ENCODE measurements around the gene RASA1.
A peak's percentile ranks its signal among the peaks of the same experiment; 100 is the strongest.

RASA1 gene

DNA sequence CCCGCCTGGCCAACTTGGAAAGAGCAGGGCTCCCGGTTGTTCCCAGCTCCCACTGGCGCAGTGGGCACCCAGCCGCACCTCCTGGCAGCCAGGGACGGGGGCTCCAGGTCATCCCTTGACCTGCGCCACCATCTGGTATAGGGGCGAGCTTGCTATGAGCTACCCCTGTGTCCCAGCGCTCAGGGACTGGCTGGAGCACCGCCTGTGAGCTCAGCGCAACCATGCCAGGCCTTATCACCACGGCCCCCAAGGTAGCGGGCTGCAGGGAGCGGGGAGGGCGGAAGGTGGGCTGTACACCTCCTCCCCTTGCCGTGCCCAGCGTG lies 15.4 kb upstream of the RASA1 start:
- peaks cover 12% of the 10 kb centered on the region for H3K4me1 ChIP-seq (ENCODE audit: insufficient read depth, low read length, severe bottlenecking)
- no peak overlapping the region for H3K4me2 ChIP-seq (ENCODE audit: low read length)
- H3F3A ChIP-seq (ENCODE audit: insufficient read depth, low read length) = no peaks in the 10 kb centered on the region
- H3K9me2 ChIP-seq (ENCODE audit: low read depth, low read length) = no peaks in the 10 kb centered on the region
- no peaks in the 10 kb centered on the region for H4K20me1 ChIP-seq (ENCODE audit: insufficient read depth, low read length)
- H3K9me3 ChIP-seq (ENCODE audit: low read length) = no peaks in the 10 kb centered on the region
- no peak overlapping the region for H3K9ac ChIP-seq (ENCODE audit: low read length)
- no peak overlapping the region for H3K27ac ChIP-seq (ENCODE audit: low read depth, low read length, poor library complexity, severe bottlenecking)
- no peaks in the 10 kb centered on the region for H3K79me2 ChIP-seq (ENCODE audit: insufficient read depth, low read length)
- no peaks in the 10 kb centered on the region for H3K27me3 ChIP-seq (ENCODE audit: insufficient read depth, low read length)
- no peak overlapping the region for H3K4me3 ChIP-seq (ENCODE audit: low read depth, low read length, poor library complexity, severe bottlenecking)
- H3K36me3 ChIP-seq (ENCODE audit: insufficient read depth, low read length) = no peaks in the 10 kb centered on the region
- TF ChIP-seq, protein P1, sequence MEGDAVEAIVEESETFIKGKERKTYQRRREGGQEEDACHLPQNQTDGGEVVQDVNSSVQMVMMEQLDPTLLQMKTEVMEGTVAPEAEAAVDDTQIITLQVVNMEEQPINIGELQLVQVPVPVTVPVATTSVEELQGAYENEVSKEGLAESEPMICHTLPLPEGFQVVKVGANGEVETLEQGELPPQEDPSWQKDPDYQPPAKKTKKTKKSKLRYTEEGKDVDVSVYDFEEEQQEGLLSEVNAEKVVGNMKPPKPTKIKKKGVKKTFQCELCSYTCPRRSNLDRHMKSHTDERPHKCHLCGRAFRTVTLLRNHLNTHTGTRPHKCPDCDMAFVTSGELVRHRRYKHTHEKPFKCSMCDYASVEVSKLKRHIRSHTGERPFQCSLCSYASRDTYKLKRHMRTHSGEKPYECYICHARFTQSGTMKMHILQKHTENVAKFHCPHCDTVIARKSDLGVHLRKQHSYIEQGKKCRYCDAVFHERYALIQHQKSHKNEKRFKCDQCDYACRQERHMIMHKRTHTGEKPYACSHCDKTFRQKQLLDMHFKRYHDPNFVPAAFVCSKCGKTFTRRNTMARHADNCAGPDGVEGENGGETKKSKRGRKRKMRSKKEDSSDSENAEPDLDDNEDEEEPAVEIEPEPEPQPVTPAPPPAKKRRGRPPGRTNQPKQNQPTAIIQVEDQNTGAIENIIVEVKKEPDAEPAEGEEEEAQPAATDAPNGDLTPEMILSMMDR (IDR thresholded peaks at IDR 0.05; ENCODE audit: low read length) = no peak
- no peak for TF ChIP-seq EZH2 (IDR thresholded peaks at IDR 0.05; ENCODE audit: borderline replicate concordance, low read length)
- no peak overlapping the region for H2AFZ ChIP-seq (ENCODE audit: low read length)

- Histone ChIP-seq H3K36me3 (ENCODE audit: insufficient read depth, low read length) (no peaks in the 10 kb centered on the region), H4K20me1 (ENCODE audit: insufficient read depth, low read length) (no peaks in the 10 kb centered on the region), H3K79me2 (ENCODE audit: insufficient read depth, low read length) (no peaks in the 10 kb centered on the region), H3F3A (ENCODE audit: insufficient read depth, low read length) (no peaks in the 10 kb centered on the region), H3K27ac (ENCODE audit: low read depth, low read length, poor library complexity, severe bottlenecking) (no peak overlapping the region), H3K27me3 (ENCODE audit: insufficient read depth, low read length) (no peaks in the 10 kb centered on the region), H3K9me2 (ENCODE audit: low read depth, low read length) (no peaks in the 10 kb centered on the region), H3K9ac (ENCODE audit: low read length) (no peak overlapping the region), H3K4me1 (ENCODE audit: insufficient read depth, low read length, severe bottlenecking) (peaks cover 12% of the 10 kb centered on the region), H3K4me2 (ENCODE audit: low read length) (no peak overlapping the region), H2AFZ (ENCODE audit: low read length) (0 out of 2 replicates have a peak overlapping the region, but pooled peaks have one; percentile 35), H3K9me3 (ENCODE audit: low read length) (no peaks in the 10 kb centered on the region), H3K4me3 (ENCODE audit: low read depth, low read length, poor library complexity, severe bottlenecking) (no peak overlapping the region)
- TF ChIP-seq EZH2 (IDR thresholded peaks at IDR 0.05; ENCODE audit: borderline replicate concordance, low read length) = no peak
- TF ChIP-seq, protein P1 (IDR thresholded peaks at IDR 0.05; ENCODE audit: low read length) = peak; percentile 16; the same call in 1 of the 2 replicates
These were observed 13.6 kb upstream of the RASA1 start for GRCh38 chr5:87254035-87254434.

GRCh38 chr5:87258507-87258906 lies 9.2 kb upstream of the RASA1 start:
- no peaks in the 10 kb centered on the region for H3K9me2 ChIP-seq (ENCODE audit: low read depth, low read length)
- TF ChIP-seq, protein P1 (IDR thresholded peaks at IDR 0.05; ENCODE audit: low read length) = no peak
- TF ChIP-seq EZH2 (IDR thresholded peaks at IDR 0.05; ENCODE audit: borderline replicate concordance, low read length) = no peak
- H3K36me3 ChIP-seq (ENCODE audit: insufficient read depth, low read length) = no peaks in the 10 kb centered on the region
- 0 out of 2 replicates have a peak overlapping the region, but pooled peaks have one; percentile 41 for H2AFZ ChIP-seq (ENCODE audit: low read length)
- H3K79me2 ChIP-seq (ENCODE audit: insufficient read depth, low read length) = no peaks in the 10 kb centered on the region
- peaks cover 10% of the 10 kb centered on the region for H3K4me1 ChIP-seq (ENCODE audit: insufficient read depth, low read length, severe bottlenecking)
- no peak overlapping the region for H3K9ac ChIP-seq (ENCODE audit: low read length)
- no peaks in the 10 kb centered on the region for H3F3A ChIP-seq (ENCODE audit: insufficient read depth, low read length)
- no peaks in the 10 kb centered on the region for H3K9me3 ChIP-seq (ENCODE audit: low read length)
- H3K27ac ChIP-seq (ENCODE audit: low read depth, low read length, poor library complexity, severe bottlenecking) = no peak overlapping the region
- H3K4me3 ChIP-seq (ENCODE audit: low read depth, low read length, poor library complexity, severe bottlenecking) = no peak overlapping the region
- no peak overlapping the region for H3K4me2 ChIP-seq (ENCODE audit: low read length)
- no peaks in the 10 kb centered on the region for H4K20me1 ChIP-seq (ENCODE audit: insufficient read depth, low read length)
- H3K27me3 ChIP-seq (ENCODE audit: insufficient read depth, low read length) = no peaks in the 10 kb centered on the region

All from OCI-LY1 (cell line).